ENCODE results near the gene MGAT5.
A peak's percentile ranks its signal among the peaks of the same experiment; 100 is the strongest.

Gene MGAT5

GRCh38 chr2:134406311-134406710 is 152.4 kb downstream of the MGAT5 start:
- Histone ChIP-seq H3K36me3 (no peaks in the 10 kb centered on the region), H3K4me1 (ENCODE audit: control insufficient read depth in 1 of 2, insufficient read depth in 1 of 2, low read depth in 1 of 2, low read length in 1 of 2) (peaks cover 96 to 99% of the 10 kb centered on the region in 2 experiments), H3K27ac (peak overlapping the region; percentile 47), H3K9me3 (no peaks in the 10 kb centered on the region), H3K4me3 (ENCODE audit: low read depth in 1 of 2, low read length in 1 of 2) (no peak overlapping the region), H3K27me3 (no peaks in the 10 kb centered on the region)
- TF ChIP-seq CTCF (IDR thresholded peaks at IDR 0.05): no peak

DNA sequence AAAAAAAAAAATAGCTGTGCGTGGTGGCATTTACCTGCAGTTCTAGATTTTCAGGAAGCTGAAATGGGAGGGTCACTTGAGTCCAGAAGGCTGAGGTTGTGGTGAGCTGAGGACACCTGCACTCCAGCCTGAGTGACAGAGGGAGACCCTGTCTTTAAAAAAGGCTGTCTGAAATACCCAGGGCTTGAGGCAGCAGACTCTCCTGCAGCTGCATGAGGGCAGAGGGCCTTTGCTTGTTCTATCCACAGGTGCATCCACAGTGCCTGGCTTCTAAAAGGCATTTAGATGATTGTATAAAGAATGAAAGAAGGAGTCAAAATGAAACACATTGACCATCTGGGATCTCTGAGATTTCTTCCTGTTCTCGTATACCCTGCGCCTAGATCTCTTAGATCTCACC is 152.9 kb downstream of the MGAT5 start:
- H3K27me3 ChIP-seq: no peaks in the 10 kb centered on the region
- H3K9me3 ChIP-seq: no peaks in the 10 kb centered on the region
- no peaks in the 10 kb centered on the region for H3K36me3 ChIP-seq
- no peak for TF ChIP-seq CTCF (IDR thresholded peaks at IDR 0.05)
- H3K4me1 ChIP-seq (ENCODE audit: control insufficient read depth in 1 of 2, insufficient read depth in 1 of 2, low read depth in 1 of 2, low read length in 1 of 2): peaks cover 96 to 99% of the 10 kb centered on the region in 2 experiments
- H3K4me3 ChIP-seq (ENCODE audit: low read depth in 1 of 2, low read length in 1 of 2): no peak overlapping the region
- H3K27ac ChIP-seq: peak overlapping the region; percentile 47

DNA sequence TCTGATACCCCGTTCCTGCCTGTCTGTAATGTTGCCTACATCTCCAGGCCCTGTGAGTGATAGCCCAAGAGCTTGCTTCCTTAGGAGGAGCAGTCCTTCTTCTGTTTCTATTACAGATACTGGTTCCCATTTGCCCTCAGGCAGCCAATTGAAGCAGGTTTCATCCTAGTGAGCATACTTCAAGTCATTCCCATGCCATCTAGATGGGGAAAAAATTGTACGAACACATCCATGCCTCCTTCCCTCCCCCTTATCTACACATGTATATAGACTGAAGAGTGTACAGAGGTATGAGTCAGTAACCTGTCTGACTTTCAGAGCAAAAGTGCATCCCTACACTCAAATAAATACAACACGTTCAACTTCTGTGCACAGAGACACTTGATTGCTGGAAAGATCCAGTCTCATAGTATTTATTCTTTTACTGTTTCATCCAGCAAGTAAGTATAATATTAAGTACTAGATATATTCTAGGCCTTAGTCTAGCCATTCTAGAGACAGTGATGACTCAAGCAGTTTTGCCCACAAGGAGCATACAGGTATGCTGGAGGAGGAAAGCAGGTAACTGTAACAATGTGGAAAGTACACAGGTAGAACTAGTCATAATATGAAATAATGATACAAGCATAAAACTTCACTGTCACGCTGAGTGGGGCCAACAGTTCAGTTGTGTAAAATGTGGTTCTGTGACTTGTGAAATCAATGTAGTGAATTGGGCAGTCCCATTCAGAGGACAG is 153.4 kb downstream of the MGAT5 start:
- Histone ChIP-seq H3K4me1 (ENCODE audit: control insufficient read depth in 1 of 2, insufficient read depth in 1 of 2, low read depth in 1 of 2, low read length in 1 of 2) (peaks cover 94 to 97% of the 10 kb centered on the region in 2 experiments), H3K36me3 (no peaks in the 10 kb centered on the region), H3K27me3 (no peaks in the 10 kb centered on the region)

GRCh38 chr2:134408386-134408785 is 154.5 kb downstream of the MGAT5 start:
- Histone ChIP-seq H3K27ac (peak overlapping the region; percentile 47), H3K9me3 (no peaks in the 10 kb centered on the region), H3K36me3 (peaks cover 6% of the 10 kb centered on the region), H3K4me1 (ENCODE audit: control insufficient read depth in 1 of 2, insufficient read depth in 1 of 2, low read depth in 1 of 2, low read length in 1 of 2) (peaks cover 83 to 86% of the 10 kb centered on the region in 2 experiments), H3K27me3 (no peaks in the 10 kb centered on the region), H3K4me3 (ENCODE audit: low read depth in 1 of 2, low read length in 1 of 2) (no peak overlapping the region)
- TF ChIP-seq CTCF (IDR thresholded peaks at IDR 0.05): no peak

More for the DNA sequence above, 153.4 kb downstream of the MGAT5 start:
- Histone ChIP-seq H3K9me3 (no peaks in the 10 kb centered on the region), H3K27ac (peak overlapping the region; percentile 47), H3K4me3 (ENCODE audit: low read depth in 1 of 2, low read length in 1 of 2) (no peak overlapping the region)
- TF ChIP-seq CTCF (IDR thresholded peaks at IDR 0.05): no peak

DNA sequence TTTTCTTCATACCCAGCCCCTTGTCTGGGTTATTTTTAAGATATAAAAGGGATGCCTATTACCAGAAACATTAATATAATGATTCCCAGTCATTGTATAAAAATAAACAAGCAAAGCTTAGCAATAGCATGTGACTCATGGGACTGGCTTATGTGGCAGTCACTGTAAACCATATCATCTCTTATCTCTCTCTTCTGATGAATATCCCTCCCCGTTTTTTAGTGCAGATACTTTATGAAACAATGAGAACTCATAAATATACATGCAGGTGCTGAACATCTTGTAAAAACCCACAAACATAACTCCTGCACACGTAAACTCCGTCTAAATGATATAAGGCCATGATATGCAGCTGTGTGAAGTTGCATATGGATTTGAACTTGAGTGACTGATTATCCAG is 154.9 kb downstream of the MGAT5 start:
- no peak for TF ChIP-seq CTCF (IDR thresholded peaks at IDR 0.05)
- Histone ChIP-seq H3K4me3 (ENCODE audit: low read depth in 1 of 2, low read length in 1 of 2) (no peak overlapping the region), H3K27me3 (no peaks in the 10 kb centered on the region), H3K27ac (peak overlapping the region; percentile 47), H3K36me3 (peaks cover 9% of the 10 kb centered on the region), H3K4me1 (ENCODE audit: control insufficient read depth in 1 of 2, insufficient read depth in 1 of 2, low read depth in 1 of 2, low read length in 1 of 2) (peaks cover 79 to 82% of the 10 kb centered on the region in 2 experiments), H3K9me3 (no peaks in the 10 kb centered on the region)
